ENCODE results near the gene MED13L. TPM values are rescaled to one million over a fixed set of nuclear protein-coding genes. Genes with fewer than 3 reads are reported as not detected.

The MED13L gene
- total RNA-seq, 1 experiment from 2014 or later: 89.0 TPM

GRCh38 chr12:116217045-116217735 lies 60.3 kb downstream of the MED13L start:
- H3K36me3 Mint-ChIP-seq (ENCODE audit: insufficient read depth, unreplicated experiment): no peaks in the 10 kb centered on the region
- no peak for TF ChIP-seq CTCF (IDR thresholded peaks at IDR 0.05; ENCODE audit: unreplicated experiment)
- no TSS peak for BruUV-seq (replicated peaks)
- H3K4me1 Mint-ChIP-seq (ENCODE audit: low read depth, unreplicated experiment): no peaks in the 10 kb centered on the region
- H3K27me3 Mint-ChIP-seq (ENCODE audit: unreplicated experiment): no peaks in the 10 kb centered on the region
- H3K4me3 Mint-ChIP-seq (ENCODE audit: low read depth, unreplicated experiment): no peak overlapping the region
- DNase-seq: no peak
- no peaks in the 10 kb centered on the region for H3K9me3 Mint-ChIP-seq (ENCODE audit: low read depth, unreplicated experiment)
- intact Hi-C loops (cut with micrococcal nuclease; ENCODE audit: unreplicated experiment): no loop called here
- no peak overlapping the region for H3K27ac Mint-ChIP-seq (ENCODE audit: unreplicated experiment)
- CTCF ChIA-PET: no interaction called here

DNA sequence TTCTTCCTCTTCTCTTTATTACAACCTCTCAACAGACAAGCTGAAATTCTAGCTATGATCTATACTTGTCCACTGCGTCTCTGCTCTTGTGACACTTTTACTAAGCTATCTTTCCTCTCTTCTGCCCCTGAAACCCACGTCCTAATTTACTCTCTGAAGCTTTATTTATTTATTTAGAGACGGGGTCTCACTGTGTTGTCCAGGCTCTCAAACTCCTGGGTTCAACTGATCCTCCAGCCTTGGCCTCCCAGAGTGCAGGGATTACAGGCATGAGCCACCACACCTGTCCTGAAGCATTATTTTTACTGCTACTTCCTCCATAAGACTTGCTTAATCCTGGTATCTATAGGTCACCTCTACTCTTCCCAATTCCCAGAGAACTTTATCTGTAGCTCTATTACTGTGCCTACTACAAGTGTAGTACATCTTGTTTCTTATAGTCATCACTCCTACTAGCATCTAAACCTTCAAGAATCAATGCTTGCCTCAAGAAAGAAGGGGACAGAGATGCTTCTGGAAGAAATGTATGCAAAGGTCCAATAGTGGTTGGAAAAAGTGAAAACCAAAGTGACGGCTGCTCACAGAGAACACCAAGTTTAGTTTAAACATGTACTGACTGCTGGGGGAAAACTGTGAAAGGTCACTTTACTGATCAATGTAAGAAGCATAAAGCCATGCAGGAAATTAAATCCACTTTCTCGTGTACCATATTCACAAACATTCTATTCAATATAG lies 61.3 kb downstream of the MED13L start:
- Mint-ChIP-seq H3K27ac (ENCODE audit: unreplicated experiment) (no peak overlapping the region), H3K27me3 (ENCODE audit: unreplicated experiment) (no peaks in the 10 kb centered on the region), H3K4me3 (ENCODE audit: low read depth, unreplicated experiment) (no peak overlapping the region), H3K9me3 (ENCODE audit: low read depth, unreplicated experiment) (no peaks in the 10 kb centered on the region), H3K4me1 (ENCODE audit: low read depth, unreplicated experiment) (no peaks in the 10 kb centered on the region), H3K36me3 (ENCODE audit: insufficient read depth, unreplicated experiment) (no peaks in the 10 kb centered on the region)
- no TSS peak for BruUV-seq (replicated peaks)
- no peak for DNase-seq
- intact Hi-C loops (cut with micrococcal nuclease; ENCODE audit: unreplicated experiment): no loop called here
- TF ChIP-seq CTCF (IDR thresholded peaks at IDR 0.05; ENCODE audit: unreplicated experiment): no peak
- CTCF ChIA-PET: interaction anchor here (0.5 kb wide), 1 partner anchor 190 kb away, joined by 4 read pairs; no protein-coding TSS in a partner anchor

- no TSS peak for BruUV-seq (replicated peaks)
- Mint-ChIP-seq H3K36me3 (ENCODE audit: insufficient read depth, unreplicated experiment) (no peaks in the 10 kb centered on the region), H3K9me3 (ENCODE audit: low read depth, unreplicated experiment) (no peaks in the 10 kb centered on the region), H3K4me3 (ENCODE audit: low read depth, unreplicated experiment) (no peak overlapping the region), H3K27ac (ENCODE audit: unreplicated experiment) (no peak overlapping the region), H3K4me1 (ENCODE audit: low read depth, unreplicated experiment) (no peaks in the 10 kb centered on the region), H3K27me3 (ENCODE audit: unreplicated experiment) (no peaks in the 10 kb centered on the region)
- no peak for DNase-seq
- CTCF ChIA-PET: no interaction called here
- no peak for TF ChIP-seq CTCF (IDR thresholded peaks at IDR 0.05; ENCODE audit: unreplicated experiment)
- intact Hi-C loops (cut with micrococcal nuclease; ENCODE audit: unreplicated experiment): no loop called here
Measured at GRCh38 chr12:116215023-116215422, 62.5 kb downstream of the MED13L start.

GRCh38 chr12:116213885-116214527 lies 63.5 kb downstream of the MED13L start:
- no peak for TF ChIP-seq CTCF (IDR thresholded peaks at IDR 0.05; ENCODE audit: unreplicated experiment)
- H3K36me3 Mint-ChIP-seq (ENCODE audit: insufficient read depth, unreplicated experiment): no peaks in the 10 kb centered on the region
- intact Hi-C loops (cut with micrococcal nuclease; ENCODE audit: unreplicated experiment): no loop called here
- DNase-seq: no peak
- H3K27me3 Mint-ChIP-seq (ENCODE audit: unreplicated experiment): no peaks in the 10 kb centered on the region
- H3K27ac Mint-ChIP-seq (ENCODE audit: unreplicated experiment): no peak overlapping the region
- BruUV-seq (replicated peaks): no TSS peak
- CTCF ChIA-PET: no interaction called here
- H3K4me1 Mint-ChIP-seq (ENCODE audit: low read depth, unreplicated experiment): no peaks in the 10 kb centered on the region
- no peak overlapping the region for H3K4me3 Mint-ChIP-seq (ENCODE audit: low read depth, unreplicated experiment)
- H3K9me3 Mint-ChIP-seq (ENCODE audit: low read depth, unreplicated experiment): no peaks in the 10 kb centered on the region
